Stimulated activated CD4-positive, alpha-beta T cell treated with anti-CD3 and anti-CD28 coated beads, Interleukin-1b, Interleukin-23, amount 100 ng/mL, for 48 hours (primary cell): ENCODE results near the gene CDC16.

Experiments
- DNase-seq: peaks from one replicate; pipeline ENCODE4 v3.0.0-alpha.2; 2020

The CDC16 gene

DNA sequence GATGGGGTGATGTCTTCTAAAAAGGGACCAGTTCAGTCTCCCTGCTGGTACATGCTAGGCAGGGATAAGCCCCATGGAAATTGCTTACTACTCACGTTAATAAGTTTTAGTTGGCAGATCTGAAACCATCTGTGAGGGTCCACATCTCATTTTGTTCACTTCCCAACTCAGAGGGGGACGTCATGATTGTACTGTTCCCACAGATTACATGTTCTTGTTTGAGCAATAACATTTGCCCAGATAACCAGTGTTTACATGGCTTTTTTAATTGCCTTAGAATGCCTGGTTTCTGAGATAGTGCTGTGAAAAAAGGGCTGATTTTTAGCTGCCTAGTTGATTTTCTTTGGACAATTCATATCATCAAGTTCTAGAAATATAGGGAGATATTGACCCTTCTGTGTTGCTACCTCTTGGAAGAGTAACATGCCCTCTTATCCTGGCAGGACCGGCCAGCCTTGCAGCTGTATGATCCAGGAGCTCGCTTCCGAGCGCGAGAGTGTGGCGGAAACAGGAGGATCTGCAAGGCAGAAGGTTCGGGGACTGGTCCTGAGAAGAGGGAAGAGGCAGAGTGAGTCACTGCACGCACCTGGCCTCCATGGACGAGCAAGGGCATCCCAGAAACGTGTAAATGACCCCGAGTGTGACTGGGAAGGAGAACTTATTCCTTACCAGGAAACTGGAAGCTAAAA lies 69.8 kb downstream of the CDC16 start:
- no peak for DNase-seq

DNA sequence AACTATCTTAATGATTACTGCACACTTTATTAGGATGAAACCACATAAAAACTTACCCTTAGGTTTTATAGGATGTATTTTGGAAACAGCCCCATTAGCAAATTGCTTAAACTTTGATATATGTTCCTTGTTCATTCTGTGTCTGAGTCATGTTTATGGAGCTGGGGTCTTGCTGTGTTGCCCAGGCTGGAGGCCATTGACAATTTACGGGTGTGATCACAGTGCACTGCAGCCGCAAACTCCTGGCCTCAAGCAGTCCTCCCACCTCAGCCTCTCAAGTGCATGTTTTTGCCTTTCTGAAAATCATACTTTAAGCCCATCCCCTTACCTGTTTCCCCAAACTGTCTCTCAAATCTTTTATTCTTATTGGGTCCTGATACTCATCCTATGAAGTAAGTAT lies 74.4 kb downstream of the CDC16 start:
- DNase-seq, result no peak

DNA sequence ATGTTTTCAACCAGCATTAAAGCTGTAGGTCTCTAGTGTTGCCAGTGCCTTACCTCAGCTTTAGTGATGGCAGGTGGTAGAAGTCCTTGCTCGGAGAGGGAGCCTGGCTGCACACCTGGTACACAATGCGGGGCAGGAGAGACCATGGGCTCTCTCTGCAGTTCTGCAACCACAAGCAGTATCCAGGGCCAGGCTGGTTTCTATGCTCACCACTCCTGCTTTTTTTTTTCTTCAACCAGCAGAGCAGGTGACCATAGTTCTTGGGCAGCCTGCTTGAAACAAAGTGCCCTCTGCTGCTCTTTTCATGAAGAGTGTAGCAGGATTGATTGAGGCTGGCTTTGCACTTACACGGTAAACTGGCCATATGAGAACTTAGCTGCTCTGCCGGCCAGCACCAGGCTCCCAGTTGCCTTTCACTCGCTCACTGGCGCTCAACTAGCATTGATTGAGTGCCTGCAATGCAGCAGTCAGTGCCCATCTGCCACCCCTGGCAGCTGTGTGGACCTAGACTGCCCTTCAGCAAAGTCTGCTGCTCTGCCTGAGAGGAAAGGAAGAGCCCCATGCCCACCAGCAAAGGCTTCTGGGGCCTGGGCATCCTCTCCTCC lies 75.2 kb downstream of the CDC16 start:
- DNase-seq, result no peak

DNA sequence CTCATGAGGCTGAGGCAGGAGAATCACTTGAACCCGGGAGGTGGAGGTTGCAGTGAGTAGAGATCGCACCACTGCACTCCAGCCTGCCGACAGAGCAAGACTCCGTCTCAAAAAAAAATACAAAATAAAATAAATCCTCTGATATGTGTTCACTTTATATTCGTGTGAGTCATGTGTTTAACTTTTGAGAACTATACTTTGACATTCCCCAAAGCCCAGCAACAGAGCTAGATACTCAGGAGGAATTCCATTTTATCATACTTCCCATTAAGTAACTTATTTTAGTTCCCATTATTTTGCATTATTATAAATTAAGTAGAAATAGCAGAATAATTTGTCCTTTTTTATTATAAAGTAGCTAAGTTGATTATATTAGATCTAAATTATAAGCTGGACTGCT lies 76.3 kb downstream of the CDC16 start:
- no peak for DNase-seq

DNA sequence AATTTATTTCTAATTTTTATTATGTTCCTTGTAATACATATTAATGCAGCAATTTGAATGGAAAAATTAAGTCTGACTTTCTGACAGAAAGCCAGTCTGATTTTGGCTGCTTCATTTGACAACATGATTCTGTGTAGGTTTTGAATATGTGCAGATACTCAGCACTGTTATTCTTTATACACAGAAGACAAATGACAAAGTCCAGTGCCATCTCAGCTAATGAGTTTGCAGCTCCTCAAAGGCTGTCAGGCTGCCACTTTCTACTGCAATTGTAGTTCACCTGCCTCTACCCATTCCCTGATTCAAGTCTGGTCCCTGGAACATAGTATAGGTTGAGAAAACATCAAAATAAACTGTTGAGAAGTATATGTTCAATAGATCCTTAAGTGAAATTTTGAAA lies 76.7 kb downstream of the CDC16 start:
- no peak for DNase-seq

DNA sequence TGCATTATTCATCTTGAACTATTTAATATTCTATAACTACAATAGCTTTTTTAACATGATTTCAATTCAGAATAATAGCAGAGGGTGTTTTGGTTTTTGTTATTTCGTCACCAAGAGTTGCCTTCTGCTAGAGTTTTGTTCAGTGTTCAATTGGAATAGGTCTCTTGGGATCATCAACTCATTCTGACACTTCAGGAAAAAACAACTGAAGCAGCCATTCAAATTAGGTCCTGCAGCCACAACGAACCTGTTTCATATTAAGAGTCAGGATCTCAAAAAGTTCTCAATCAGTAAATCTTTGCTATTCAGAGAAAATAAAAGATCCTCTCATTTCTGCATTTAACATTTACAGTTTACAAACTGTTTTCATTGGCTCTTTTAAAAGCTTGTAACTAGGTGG lies 77.2 kb downstream of the CDC16 start:
- no peak for DNase-seq

DNA sequence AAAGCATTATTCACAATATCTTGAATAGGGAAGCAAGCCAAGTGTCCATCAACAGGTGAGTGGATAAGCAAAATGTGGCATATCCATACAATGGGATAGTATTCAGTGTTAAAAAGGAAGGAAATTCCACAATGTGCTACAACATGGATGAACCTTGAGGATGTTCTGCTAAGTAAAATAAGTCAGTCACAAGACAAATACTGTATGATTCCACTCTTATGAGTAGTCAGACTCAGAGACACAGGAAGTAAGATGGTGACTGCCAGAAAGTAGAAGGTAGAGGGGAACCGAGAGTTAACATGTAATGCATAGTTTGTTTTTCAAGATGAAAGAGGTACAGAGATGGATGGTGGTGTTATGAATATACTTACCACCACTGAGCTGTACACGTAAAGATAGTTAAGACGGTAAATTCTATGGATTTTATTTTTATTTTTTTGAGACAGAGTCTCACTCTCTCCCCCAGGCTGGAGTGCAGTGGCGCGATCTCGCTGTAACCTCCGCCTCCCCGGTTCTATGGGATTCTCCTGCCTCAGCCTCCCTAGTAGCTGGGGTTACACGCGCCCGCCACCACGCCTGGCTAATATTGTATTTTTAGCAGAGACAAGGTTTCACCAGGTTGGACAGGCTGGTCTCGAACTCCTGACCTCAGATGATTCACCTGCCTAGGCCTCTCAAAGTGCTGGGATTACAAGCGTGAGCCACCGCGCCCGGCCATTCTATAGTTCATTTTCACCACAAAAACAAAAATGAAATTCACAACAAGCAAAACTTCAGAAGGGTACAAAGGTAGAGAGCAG lies 78.6 kb downstream of the CDC16 start:
- peak; percentile 72 for DNase-seq

DNA sequence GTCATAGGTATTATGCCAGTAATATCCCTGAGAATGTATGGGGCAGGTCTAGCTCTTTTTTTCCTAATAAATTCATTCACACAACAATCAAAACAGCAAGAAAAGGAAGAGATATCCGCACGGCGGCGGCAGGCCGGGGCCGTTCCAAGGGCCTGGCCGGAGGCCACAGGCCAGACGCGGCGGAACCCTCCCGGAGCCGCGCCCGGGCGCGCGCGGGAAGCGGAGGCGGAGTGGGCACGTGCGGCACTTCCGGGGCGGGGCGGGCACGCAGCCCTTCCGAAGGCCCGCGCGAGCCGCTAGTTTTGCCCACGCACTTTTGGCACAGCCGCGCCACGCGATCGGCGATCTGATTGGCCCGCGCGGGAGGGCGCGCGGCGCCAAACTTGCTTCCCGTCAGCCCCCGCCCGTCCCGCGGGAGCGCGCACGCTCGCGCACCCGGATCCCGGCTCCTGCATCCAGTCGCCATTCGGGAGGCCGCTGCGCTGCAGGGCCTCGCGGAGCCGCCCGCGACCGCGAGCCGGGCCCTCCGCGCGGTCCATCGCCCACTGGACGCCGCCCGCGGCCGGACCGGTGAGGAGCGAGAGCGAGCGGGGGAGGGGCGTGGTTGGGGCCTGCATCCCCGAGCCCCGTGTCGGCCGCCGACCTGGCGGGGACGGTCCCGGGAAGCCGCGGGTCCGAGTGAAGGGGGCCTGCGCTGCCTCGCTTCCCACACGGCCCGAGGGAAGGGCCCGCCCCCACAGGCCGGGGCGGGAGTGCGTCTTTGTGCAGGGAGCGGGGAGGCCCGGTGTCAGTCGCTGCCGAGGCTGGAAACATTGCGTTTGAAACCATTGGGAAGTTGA lies 79.6 kb downstream of the CDC16 start, which contains the start of gene CHAMP1:
TSS of gene CHAMP1 (plus strand) at position 430 of the 839 bp plus-strand sequence. CDS start 9,340 bp downstream, outside the sequence.
- peak; percentile 94 for DNase-seq

DNA sequence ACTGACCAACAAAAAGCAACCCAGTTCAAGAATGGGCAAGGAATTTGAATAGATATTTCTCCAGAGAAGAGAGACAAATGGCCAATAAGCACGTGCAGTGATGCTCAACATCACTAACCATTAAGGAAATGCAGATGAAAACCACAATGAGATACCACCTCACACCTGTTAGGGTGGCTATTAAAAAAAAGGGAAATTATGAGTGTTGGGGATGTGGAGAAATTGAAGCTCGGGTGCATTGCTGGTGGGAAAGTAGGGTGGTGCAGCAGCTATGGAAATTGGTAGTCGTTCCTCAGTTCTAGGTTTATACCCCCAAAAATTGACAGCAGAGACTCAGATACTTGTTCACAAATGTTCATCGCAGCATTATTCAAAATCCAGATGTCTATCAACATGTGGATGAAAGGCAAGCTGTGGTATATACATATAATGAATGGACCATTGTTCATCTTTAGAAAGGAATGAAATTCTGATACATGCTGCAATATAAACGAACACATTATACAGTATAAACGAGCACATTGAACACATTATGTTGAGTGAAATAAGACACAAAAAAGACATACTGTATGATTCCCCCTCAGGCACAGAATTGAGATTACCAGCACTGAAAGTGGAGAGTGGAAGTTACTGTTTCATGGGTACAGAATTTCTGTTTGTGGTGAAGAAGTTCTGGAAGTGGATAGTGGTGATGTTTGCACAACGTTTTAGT lies 80.5 kb downstream of the CDC16 start:
- no peak for DNase-seq

DNA sequence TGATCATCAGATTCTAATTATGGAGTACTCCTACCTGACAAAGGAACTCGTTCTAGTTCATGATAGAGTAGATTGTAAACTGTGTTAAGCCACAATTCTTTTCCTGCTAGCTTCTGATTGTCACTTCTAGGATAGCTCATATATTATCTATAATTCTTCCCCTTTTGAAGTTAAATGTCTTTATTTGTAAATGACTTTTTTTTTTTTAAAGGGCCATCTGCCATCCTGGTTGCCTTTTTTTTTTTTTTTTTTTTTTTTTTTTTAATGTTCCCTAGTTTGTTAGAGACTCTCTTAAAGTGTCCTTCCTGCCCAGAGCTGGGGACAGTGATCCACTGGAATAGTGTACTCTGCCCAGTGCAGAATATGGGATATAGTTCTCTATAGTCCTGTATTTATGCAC lies 83.9 kb downstream of the CDC16 start:
- DNase-seq, result no peak

DNA sequence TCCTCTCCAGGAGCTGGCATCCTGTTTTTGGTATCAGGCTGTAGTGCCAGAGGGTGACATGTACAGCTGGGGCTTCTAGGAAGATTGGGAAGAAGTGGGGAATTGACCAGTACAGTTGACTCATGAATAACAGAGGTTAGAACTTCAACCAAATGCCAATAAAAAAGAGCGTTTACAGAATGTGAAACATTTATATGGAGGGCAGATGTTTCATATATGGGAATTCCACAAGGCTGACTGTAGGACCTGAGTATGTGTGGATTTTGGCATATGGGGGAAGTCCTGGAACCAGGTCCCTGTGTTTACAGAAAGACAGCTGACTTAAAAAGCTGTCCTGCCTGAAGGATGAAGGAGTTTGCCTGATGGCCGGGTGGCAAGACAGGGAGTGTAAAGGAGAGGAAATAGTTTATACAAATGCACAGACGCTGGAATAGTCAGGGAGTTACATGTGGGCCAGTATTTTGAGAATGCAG lies 84.8 kb downstream of the CDC16 start:
- no peak for DNase-seq

DNA sequence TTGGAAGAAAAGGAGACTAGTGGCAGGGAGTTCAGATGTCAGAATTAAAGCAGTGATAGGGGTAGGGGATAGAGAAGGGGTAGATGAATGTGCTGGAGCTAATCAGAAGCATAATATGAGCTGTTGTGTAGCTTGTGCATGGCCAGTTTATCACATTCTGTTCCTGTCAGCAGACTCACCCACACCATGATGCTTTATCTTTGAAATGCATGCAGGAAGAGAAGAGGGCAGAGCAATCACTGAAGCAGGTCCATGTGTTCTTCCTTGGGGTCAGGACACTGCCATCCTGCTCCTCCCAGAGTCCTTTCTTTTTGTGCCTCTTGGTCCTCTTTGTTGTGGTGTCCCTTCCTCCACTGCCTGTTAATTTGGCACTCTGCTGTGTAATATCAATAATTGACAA lies 85.4 kb downstream of the CDC16 start:
- no peak for DNase-seq

DNA sequence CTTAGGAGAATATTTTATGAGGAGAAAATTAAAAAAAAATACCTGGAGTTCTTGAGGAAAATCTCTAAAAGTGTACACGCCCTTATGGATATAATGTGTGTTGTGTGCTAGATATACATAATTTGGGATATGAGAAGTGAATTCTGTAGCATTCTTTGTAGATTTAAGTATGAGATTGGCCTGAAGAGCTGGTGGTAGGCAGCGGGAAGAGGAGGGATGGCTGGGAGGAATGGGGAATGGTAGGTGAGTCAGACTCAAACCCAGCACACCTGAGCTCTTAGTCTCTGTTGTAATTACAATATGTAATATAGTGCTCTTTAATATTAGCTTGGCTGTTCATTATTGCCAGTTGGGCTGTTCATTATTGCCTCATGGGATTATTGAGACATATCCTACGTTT lies 86.6 kb downstream of the CDC16 start:
- no peak for DNase-seq
